Dermis microvascular lymphatic vessel endothelial cell (primary cell): ENCODE results near the gene FSIP1. TPM values are rescaled to one million over a fixed set of nuclear protein-coding genes. Genes with fewer than 3 reads are reported as not detected.

ENCODE experiments used
- DNase-seq, 2 donors: peaks; one replicate each; pipeline versions ENCODE4 v3.0.0 to v3.0.0-alpha.2; 2010; ENCODE audit warnings: low read depth in 2 of 2
- total RNA-seq: library from RNA; depleted of rRNA; stranded (reverse); fragments of >200 nt; gene quantifications from 2 replicates; pipeline ENCODE4 v1.2.1, GENCODE V29; 2014

Gene FSIP1
- total RNA-seq, 1 donor from 2014 or later, result 0.51 TPM

DNA sequence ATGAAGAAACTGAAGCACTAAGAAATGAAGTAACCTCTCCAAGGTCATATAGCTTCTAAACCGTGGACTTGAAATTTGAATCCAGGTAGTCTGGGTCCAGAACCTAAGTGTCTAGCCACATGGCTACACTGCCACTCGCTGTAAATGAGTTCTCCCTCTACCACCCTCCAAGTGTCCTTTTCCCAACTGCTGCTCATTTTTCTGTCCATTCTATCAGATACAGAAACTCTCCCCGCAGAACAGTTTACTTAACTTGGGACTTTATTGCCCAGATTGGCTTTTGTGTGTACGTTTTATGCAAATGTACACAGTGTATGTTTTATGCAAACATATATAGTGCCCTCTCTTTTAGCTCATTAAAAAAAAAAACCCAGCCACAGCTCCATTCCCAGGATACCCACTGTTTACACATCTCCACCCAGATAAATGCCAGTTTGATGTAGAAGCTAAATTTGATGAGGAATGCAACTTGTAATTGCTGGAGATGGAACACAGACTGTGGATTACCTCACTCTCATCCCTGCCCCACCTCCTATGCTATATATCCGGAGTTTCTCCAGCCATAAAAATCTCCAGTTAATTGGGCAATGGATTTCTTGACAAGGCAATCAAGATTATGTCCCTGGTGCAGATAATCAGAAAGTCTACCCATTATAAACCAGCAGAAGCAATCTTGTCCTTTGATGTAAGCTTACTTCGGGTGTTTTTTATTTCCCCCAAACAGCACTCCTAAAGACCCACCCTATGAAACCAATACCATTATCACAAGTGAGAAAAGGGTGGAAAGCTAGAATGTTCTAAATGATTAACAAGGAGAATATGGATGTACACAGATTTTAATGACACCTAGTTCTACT is 159.8 kb downstream of the FSIP1 start:
- no peak for DNase-seq

DNA sequence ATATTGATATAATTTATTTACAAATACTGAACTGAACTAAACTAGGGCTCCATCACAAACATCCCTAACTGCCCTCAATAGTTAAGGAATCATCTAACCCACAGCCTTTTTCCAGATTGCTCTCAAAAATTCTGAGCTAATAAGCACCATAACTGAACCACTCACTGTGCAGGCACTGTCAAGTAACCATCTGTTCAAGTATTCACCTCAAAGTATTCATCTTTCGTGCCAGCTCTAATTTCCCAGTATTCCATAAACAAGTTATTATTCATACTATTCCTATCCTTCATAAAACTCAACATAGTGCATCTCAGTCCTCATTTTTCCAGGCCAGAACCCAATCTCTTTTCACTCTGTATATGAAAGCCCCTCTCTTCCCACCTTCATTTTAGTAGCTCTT is 160.7 kb downstream of the FSIP1 start:
- DNase-seq, result no peak

DNA sequence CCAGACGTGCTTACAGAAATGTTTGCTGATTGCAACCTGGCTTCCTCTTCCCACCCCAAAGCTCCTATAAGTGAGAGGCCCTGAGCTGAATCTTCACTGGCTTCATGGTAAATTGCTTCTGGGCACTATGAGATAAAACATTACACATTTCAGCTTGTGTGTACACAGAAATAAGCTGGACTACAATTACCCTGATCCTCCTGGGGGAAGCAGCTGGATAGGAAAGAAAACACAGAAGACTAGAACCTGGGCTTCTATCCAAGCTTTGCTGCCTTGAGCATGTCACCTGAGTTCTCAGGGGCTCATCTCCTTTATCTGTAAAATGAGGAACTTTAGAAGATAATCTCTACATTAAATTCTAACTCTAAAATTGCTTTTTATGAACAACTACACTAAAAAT is 161.4 kb downstream of the FSIP1 start:
- DNase-seq, result peak in 1 of 2 donors; percentile 91

DNA sequence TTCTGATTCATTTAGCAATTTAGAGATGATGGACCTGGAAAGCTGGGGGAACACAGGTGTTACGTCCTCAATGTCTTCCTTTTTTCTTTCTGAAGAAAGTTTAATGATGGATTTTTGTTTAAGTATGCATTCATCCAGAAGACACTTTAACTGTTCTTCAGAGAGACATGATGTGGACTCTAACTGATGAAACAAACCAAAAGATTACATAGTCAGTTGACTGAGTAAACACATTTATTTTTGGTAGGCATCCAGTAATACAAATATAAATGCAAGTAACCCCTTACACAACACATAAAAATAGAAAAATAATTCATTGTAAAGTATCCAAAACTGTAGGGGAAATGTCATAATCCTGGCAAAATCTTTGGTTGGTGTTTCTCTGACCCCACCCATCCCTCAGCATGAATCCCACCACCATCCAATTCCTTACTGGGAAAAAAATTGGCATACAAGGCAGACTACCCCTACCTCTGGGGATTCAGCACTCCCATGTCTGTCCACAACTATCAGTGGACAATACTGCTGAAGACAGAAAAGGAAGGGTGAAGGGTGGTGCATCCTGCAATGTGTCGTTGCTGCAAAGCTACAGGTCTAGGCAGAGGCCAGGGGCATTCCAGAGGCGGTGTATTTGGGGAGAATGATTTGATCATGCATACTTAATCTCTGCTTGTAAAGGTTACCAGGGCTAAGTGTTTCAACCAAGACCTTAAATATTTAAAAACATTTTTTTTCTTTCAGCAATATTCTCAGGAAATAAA is 164.4 kb downstream of the FSIP1 start:
- DNase-seq, result peak in 1 of 2 donors; percentile 42

DNA sequence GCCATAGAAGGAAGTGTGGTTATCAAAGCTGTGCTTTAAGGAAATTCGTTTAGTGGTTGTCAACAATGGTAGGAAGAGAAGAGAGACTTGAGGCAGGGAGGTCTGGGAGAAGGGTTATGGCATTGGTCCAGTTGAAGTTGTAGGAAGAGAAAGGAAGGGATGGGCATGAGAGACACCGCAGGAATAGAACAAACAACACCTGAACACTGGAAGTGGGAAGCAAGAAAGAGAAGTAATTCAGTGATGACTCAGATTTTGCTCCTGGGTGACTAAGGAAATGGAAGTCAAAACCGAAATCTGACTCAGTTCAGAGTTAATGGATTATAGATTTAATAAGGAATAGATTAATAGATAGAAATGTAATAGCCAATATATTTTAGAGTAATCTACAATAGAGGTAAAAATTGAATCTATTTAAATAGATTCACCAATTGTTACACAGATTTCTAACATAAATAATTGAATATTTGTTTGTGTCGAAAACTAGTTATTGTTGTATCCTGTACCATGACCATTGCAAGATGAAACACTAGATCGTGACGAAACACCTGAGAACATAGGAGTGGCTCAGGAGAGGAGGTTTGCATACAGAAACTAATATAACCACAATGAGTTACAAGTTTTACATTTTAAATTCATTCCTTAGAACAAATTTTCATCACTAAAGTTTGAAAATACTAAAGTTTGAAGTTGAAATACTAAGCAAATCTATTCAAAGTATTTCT is 165.7 kb downstream of the FSIP1 start:
- DNase-seq, result peak in 1 of 2 donors; percentile 55

- no peak for DNase-seq
These were observed 168.8 kb downstream of the FSIP1 start for GRCh38 chr15:39613861-39614260.

DNA sequence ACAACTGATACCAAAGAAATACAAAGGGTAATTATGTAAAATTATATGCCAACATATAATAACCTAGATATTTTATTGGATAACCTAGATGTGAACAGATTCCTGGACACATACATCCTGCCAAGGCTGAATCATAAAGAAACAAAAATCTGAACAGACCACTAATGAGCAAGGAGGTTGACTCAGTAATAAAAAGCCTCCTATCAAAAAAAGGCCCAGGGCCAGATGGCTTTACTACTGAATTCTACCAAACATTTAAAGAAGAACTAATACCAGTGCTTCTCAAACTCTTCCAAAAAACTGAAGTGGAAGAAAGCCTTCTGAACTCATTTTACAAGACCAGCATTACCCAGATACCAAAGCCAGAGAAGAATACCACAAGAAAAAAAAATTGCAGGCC is 169.4 kb downstream of the FSIP1 start:
- DNase-seq, result no peak

GRCh38 chr15:39610665-39611064 is 172.0 kb downstream of the FSIP1 start:
- DNase-seq, result no peak

- no peak for DNase-seq
These were observed 173.3 kb downstream of the FSIP1 start for GRCh38 chr15:39609166-39609916.

- DNase-seq, result no peak
These were observed 174.2 kb downstream of the FSIP1 start for GRCh38 chr15:39608185-39609139.

GRCh38 chr15:39605146-39605545 is 177.5 kb downstream of the FSIP1 start:
- DNase-seq, result no peak

DNA sequence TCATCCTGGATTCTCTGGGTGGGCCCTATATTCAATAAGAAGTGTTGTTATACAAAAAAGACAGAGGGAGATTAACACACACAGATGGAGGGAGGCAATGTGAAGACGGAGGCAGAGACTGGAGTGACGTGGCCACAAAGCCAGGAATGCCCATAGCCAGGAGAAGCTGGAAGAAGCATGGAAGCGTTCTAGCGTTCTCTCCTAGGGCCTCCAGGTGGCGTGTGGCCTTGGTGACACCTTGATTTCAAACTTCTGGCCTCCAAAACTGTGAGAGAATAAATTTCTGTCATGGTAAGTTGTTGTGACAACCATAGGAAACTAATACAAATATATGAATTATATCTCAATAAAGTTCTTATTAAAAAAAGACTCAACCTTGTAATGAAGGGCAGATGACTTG is 180.5 kb downstream of the FSIP1 start:
- DNase-seq, result peak in 1 of 2 donors; percentile 52

DNA sequence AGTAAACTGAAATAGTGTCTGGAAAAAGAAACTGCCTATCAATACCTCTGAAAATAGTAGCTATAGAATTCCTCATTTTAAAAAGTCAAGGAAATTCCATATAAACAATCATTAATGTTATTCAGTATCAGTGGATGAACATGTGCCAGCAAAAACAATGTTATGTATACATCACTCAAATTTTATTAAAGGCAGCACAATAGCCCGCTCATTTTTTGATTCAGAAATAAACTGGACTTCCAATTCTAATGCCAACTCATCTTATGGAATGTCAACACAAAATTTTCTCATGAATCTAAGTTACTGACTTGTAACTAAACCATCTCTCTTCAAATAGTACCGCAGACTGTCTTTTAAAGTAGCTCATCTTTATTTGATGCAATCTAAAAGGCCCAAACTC is 182.8 kb downstream of the FSIP1 start:
- DNase-seq, result peak; percentile 64 to 68

GRCh38 chr15:39598958-39599845 is 183.4 kb downstream of the FSIP1 start:
- peak; percentile 79 to 84 for DNase-seq

DNA sequence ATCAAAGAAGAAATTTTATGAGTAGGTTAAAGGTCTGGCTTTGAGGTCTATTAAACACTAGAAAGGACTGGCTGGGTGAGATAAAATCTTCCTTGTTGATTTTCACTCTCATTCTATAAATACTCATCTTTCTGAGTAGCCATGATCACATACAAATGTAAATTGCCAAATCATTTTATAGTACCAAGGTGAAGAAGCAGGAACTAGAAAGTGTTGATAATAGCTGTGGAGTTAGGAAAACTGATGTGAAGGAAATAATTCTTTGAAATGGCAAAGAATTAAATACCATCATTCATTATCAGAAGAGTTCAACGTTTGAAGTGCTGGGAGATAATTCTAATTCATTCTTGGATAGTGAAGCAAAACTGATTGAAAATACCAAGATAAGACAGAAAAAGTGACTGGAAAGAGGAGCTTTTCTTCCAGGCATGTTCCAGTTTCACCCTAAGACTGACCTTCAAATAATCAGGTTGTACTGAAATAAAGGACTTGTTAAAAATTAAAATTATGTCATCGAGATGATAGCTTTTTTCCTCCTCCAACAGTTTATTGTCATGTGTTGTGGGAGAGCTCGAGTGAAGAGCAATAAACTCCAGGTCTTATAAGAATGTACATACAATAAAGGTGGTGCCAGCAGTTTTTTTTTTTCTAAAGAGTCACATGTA is 184.3 kb downstream of the FSIP1 start:
- DNase-seq, result peak; percentile 86 to 89

DNA sequence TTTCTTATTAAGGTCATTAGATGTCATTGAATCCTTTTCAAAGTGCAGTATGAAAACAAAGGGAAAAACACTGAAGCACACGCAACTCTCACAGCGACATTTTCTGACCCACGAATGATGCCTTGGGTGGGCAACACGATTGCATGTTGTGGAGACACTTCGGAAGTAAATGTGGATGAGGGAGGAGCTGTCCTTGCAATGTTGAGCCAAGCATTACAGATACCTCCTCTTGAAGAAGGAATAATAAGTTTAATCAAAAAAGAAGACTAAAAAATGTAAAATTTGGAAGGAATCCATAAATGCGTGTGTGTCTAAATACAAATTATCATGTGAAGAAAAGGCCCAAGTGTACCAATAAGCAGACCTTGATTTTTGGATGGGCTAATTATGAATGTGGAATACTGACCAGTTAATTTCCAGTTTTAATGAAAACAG is 184.9 kb downstream of the FSIP1 start:
- peak; percentile 92 to 94 for DNase-seq

DNA sequence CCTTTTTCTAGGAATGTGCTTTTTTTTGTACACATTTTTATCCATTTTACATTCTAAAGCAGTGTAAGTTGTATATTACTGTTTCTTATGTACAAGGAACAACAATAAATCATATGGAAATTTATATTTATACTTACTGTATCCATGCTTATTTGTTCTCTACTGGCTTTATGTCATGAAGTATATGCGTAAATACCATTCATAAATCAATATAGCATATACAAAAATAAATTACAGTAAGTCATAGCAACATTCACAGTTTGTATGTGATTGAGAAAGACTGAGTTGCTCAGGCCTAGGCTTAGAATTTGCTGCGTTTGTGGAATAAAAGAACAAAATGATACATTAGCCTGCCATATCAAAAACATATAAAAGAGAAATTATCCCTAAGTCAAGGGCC is 185.3 kb downstream of the FSIP1 start:
- no peak for DNase-seq

GRCh38 chr15:39596358-39597051 is 186.1 kb downstream of the FSIP1 start:
- DNase-seq, result peak; percentile 72 to 77
